Trophoblast cell (in vitro differentiated cells and primary cell): Measurements from ENCODE around the gene ZFAND3.

ENCODE experiments used
- DNase-seq, 2 donors: peaks; one replicate each; pipeline ENCODE4 v3.0.0-alpha.2; 2016
- H2AFZ ChIP-seq: 2 replicates; pipeline ENCODE4 v1.6.1; 2013; ENCODE audit warnings: low read length, moderate library complexity, mild to moderate bottlenecking; ENCODE audit not compliant: insufficient read depth, poor library complexity
- H2AK5ac ChIP-seq: 2 replicates; pipeline ENCODE4 v1.6.1; 2013; ENCODE audit warnings: mild to moderate bottlenecking, low read length
- H2BK120ac ChIP-seq: 2 replicates; pipeline ENCODE4 v1.6.1; 2013; ENCODE audit warnings: low read length, mild to moderate bottlenecking, moderate library complexity; ENCODE audit not compliant: insufficient read depth, poor library complexity
- H2BK12ac ChIP-seq: 2 replicates; pipeline ENCODE4 v1.6.1; 2013; ENCODE audit warnings: mild to moderate bottlenecking, low read length, moderate library complexity
- H2BK5ac ChIP-seq: 2 replicates; pipeline ENCODE4 v1.6.1; 2013; ENCODE audit warnings: low read length, low read depth, moderate library complexity, mild to moderate bottlenecking; ENCODE audit not compliant: poor library complexity
- H3K14ac ChIP-seq: 2 replicates; pipeline ENCODE4 v1.6.1; 2013; ENCODE audit warnings: mild to moderate bottlenecking, low read length
- H3K18ac ChIP-seq: 2 replicates; pipeline ENCODE4 v1.6.1; 2013; ENCODE audit warnings: mild to moderate bottlenecking, low read length
- H3K23ac ChIP-seq: 2 replicates; pipeline ENCODE4 v1.6.1; 2013; ENCODE audit warnings: low read length
- H3K27ac ChIP-seq: 2 replicates; pipeline ENCODE4 v1.5.1; 2013; ENCODE audit warnings: low read depth, mild to moderate bottlenecking, inconsistent platforms, low read length, moderate library complexity
- H3K27me3 ChIP-seq: 2 replicates; pipeline ENCODE4 v1.6.1; 2013; ENCODE audit warnings: inconsistent platforms, mild to moderate bottlenecking, low read length, moderate library complexity; ENCODE audit not compliant: insufficient read depth
- H3K36me3 ChIP-seq, 2 experiments: 1 replicate in 1 of 2; 2 replicates in 1 of 2; pipeline ENCODE4 v1.6.1; 2013; ENCODE audit warnings: low read length in 2 of 2, mild to moderate bottlenecking in 2 of 2, moderate library complexity in 1 of 2; ENCODE audit not compliant: insufficient read depth in 2 of 2, control insufficient read depth in 1 of 2
- H3K4ac ChIP-seq: 2 replicates; pipeline ENCODE4 v1.6.1; 2013; ENCODE audit warnings: low read depth, mild to moderate bottlenecking, low read length, moderate library complexity
- H3K4me1 ChIP-seq, 2 experiments: 1 replicate in 1 of 2; 2 replicates in 1 of 2; pipeline ENCODE4 v1.6.1; 2013; ENCODE audit warnings: low read length in 2 of 2, mild to moderate bottlenecking in 2 of 2, moderate library complexity in 1 of 2; ENCODE audit not compliant: insufficient read depth in 2 of 2, control insufficient read depth in 1 of 2
- H3K4me2 ChIP-seq: 2 replicates; pipeline ENCODE4 v1.6.1; 2013; ENCODE audit warnings: inconsistent platforms, mild to moderate bottlenecking, low read length, moderate library complexity
- H3K4me3 ChIP-seq: 2 replicates; pipeline ENCODE4 v1.5.1; 2013; ENCODE audit warnings: mild to moderate bottlenecking, low read depth, low read length, inconsistent platforms
- H3K79me1 ChIP-seq: one replicate; pipeline ENCODE4 v1.6.1; 2013; ENCODE audit warnings: low read length
- H3K79me2 ChIP-seq: 2 replicates; pipeline ENCODE4 v1.6.1; 2013; ENCODE audit warnings: low read length, mild to moderate bottlenecking; ENCODE audit not compliant: control insufficient read depth, insufficient read depth, poor library complexity
- H3K9ac ChIP-seq: 2 replicates; pipeline ENCODE4 v1.6.1; 2013; ENCODE audit warnings: mild to moderate bottlenecking, low read length
- H3K9me3 ChIP-seq: 2 replicates; pipeline ENCODE4 v1.6.1; 2013; ENCODE audit warnings: low read depth, mild to moderate bottlenecking, control low read depth, inconsistent platforms, low read length; ENCODE audit not compliant: insufficient read depth
- H4K12ac ChIP-seq: 2 replicates; pipeline ENCODE4 v1.6.1; 2013; ENCODE audit warnings: low read depth, mild to moderate bottlenecking, low read length, moderate library complexity
- H4K8ac ChIP-seq: 2 replicates; pipeline ENCODE4 v1.6.1; 2013; ENCODE audit warnings: low read depth, mild to moderate bottlenecking, low read length, moderate library complexity
- H4K91ac ChIP-seq: one replicate; pipeline ENCODE4 v1.6.1; 2013; ENCODE audit warnings: low read depth, mild to moderate bottlenecking, low read length, moderate library complexity
- WGBS: extraction: QIAGEN DNeasy Blood & Tissue Kit; methylation state at CpG from one replicate; pipeline ENCODE4 v1.1.7; 2013; ENCODE audit warnings: missing lambda C conversion rate; ENCODE audit not compliant: insufficient read length, insufficient coverage; ENCODE audit errors: extremely low coverage; 5-methylcytosine and 5-hydroxymethylcytosine counted together

ZFAND3 gene

GRCh38 chr6:37814374-37814773 lies 5.2 kb upstream of the ZFAND3 start:
- Histone ChIP-seq H3K4me2 (no peak overlapping the region), H4K91ac (no peak overlapping the region), H2AFZ (no peak overlapping the region), H4K12ac (no peak overlapping the region), H3K4me1 (no peaks in the 10 kb centered on the region), H3K18ac (no peak overlapping the region), H2BK12ac (no peak overlapping the region), H3K79me1 (peaks cover 11% of the 10 kb centered on the region), H3K27ac (no peak overlapping the region), H3K79me2 (peaks cover 8% of the 10 kb centered on the region), H3K36me3 (no peaks in the 10 kb centered on the region), H3K4ac (no peak overlapping the region), H3K9me3 (no peaks in the 10 kb centered on the region), H2AK5ac (no peak overlapping the region), H4K8ac (no peak overlapping the region), H3K23ac (no peak overlapping the region), H3K27me3 (no peaks in the 10 kb centered on the region), H3K4me3 (no peak overlapping the region), H3K9ac (no peak overlapping the region), H2BK5ac (no peak overlapping the region), H2BK120ac (no peak overlapping the region), H3K14ac (no peak overlapping the region)
- DNase-seq: no peak
- no CpG with 5 or more reads among the region's 6 CpGs for WGBS

DNA sequence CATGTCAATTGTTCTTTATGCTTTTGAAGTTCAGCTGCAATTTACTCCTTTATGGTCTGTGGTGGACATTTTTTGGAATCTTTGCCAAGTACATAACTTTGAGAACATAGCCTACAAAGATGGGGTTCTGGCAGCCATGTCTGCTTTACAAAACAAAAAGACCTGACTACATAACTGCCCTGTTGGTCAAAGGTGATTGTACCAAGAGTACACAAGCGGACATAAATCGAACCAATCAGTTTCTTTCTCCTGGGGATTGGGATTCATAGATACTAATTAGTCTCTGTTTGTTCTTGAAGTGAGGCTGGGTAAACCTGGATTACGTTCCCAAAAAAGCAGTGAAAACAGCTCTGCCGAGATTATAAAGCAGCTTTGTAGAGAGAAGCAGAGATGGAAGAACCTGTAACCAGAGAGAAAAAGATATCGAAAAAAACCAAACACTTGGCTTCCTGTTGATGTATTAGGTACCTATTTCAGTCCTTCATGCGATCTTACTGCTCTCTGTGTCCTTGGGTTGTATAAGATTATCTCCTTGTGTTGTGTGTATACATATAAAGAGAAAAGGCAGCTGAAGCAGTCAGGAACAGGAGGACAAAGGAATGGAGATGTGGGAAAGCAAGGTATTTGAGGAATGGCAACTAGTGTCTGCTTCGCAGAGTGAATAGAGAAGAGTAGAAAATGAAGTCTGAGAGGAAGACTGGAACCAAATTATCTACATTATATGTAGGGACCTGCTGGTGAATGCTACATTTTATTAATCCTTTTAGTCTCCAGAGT lies 2.7 kb upstream of the ZFAND3 start:
- Histone ChIP-seq H3K18ac (no peak overlapping the region), H3K4me2 (no peak overlapping the region), H3K27ac (no peak overlapping the region), H3K9me3 (no peaks in the 10 kb centered on the region), H4K12ac (no peak overlapping the region), H4K91ac (no peak overlapping the region), H2AK5ac (no peak overlapping the region), H3K9ac (no peak overlapping the region), H2AFZ (no peak overlapping the region), H3K23ac (no peak overlapping the region), H3K4ac (no peak overlapping the region), H3K14ac (no peak overlapping the region), H2BK120ac (no peak overlapping the region), H3K27me3 (no peaks in the 10 kb centered on the region), H3K4me3 (no peak overlapping the region), H3K36me3 (no peaks in the 10 kb centered on the region), H4K8ac (no peak overlapping the region), H2BK12ac (no peak overlapping the region), H3K79me2 (peaks cover 22% of the 10 kb centered on the region), H3K79me1 (peaks cover 17% of the 10 kb centered on the region), H3K4me1 (peaks cover 3 to 4% of the 10 kb centered on the region in 2 experiments), H2BK5ac (no peak overlapping the region)
- no CpG with 5 or more reads among the region's 7 CpGs for WGBS
- peak in 1 of 2 donors; percentile 34 for DNase-seq

GRCh38 chr6:37818536-37819176 lies 871 bp upstream of the ZFAND3 start:
- H3K27ac ChIP-seq: peak overlapping the region; percentile 97
- peak overlapping the region; percentile 90 for H2AK5ac ChIP-seq
- peak overlapping the region; percentile 86 for H4K12ac ChIP-seq
- H2BK120ac ChIP-seq: peak overlapping the region; percentile 98
- peak overlapping the region; percentile 96 for H4K8ac ChIP-seq
- H3K4me1 ChIP-seq: peaks cover 7 to 11% of the 10 kb centered on the region in 2 experiments
- H3K18ac ChIP-seq: peak overlapping the region; percentile 93
- peak overlapping the region; percentile 100 for H3K14ac ChIP-seq
- H2BK12ac ChIP-seq: peak overlapping the region; percentile 73
- peaks cover 32% of the 10 kb centered on the region for H3K79me2 ChIP-seq
- peak overlapping the region; percentile 99 for H2BK5ac ChIP-seq
- H3K9ac ChIP-seq: peak overlapping the region; percentile 85
- H3K23ac ChIP-seq: no peak overlapping the region
- H3K36me3 ChIP-seq: no peaks in the 10 kb centered on the region
- H3K9me3 ChIP-seq: no peaks in the 10 kb centered on the region
- peak overlapping the region; percentile 91 for H3K4me3 ChIP-seq
- H2AFZ ChIP-seq: peak overlapping the region; percentile 96
- H4K91ac ChIP-seq: peak overlapping the region; percentile 98
- no peaks in the 10 kb centered on the region for H3K27me3 ChIP-seq
- DNase-seq: peak; percentile 97
- H3K4me2 ChIP-seq: peak overlapping the region; percentile 68
- H3K79me1 ChIP-seq: peaks cover 17% of the 10 kb centered on the region
- peak overlapping the region; percentile 94 for H3K4ac ChIP-seq
- WGBS: no CpG with 5 or more reads among the region's 27 CpGs

DNA sequence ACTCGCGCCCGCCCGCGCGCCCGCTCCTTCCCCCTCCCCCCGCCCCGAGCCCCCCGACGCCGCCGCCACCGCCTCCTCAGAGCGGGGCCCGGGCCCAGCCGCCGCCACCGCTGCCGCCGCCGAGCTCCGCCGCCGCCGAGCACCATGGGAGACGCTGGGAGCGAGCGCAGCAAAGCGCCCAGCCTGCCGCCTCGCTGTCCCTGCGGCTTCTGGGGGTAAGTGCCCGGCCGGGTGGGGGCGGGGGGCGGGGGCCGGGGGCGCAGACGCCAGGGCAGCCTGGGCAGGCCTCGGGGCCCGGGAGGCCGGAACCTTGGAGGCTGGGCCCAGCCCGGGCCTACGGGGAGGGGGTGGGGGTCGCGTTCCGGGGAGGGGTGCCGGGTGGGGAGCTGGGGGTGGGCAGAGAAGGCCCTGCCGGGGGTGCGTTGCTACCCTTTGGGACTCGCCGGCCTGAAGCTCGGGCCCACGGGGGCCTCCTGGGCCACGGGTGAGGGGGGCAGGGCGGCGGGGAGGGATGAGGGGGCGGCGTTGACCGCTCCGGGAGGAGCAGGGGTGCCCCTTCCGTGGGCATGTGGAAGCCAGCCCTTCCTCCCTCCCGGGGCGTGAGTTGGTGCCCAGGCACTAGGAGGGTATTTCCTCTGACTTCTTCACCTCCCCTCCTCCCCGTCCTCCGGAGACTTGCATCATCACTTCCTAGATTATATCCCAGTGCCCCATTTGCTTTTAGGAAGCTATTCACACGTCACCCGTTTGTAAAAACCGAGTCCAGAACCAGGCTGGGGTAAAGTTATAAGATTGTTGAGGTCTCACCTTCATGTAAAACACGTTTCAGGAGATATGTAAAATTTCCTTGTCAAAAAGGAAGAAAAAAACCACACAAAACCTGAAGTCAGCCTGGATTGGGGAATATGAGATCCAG lies 533 bp downstream of the ZFAND3 start:
- Histone ChIP-seq H2AK5ac (no peak overlapping the region), H2BK120ac (peak overlapping the region; percentile 74), H3K79me1 (peaks cover 17% of the 10 kb centered on the region), H3K23ac (no peak overlapping the region), H3K4me3 (peak overlapping the region; percentile 91), H4K12ac (no peak overlapping the region), H4K8ac (peak overlapping the region; percentile 54), H3K36me3 (no peaks in the 10 kb centered on the region), H2BK12ac (no peak overlapping the region), H3K27me3 (no peaks in the 10 kb centered on the region), H3K79me2 (peaks cover 34% of the 10 kb centered on the region), H3K4me2 (peak overlapping the region; percentile 65), H3K9me3 (no peaks in the 10 kb centered on the region), H4K91ac (peak overlapping the region; percentile 93), H3K4me1 (peaks cover 7 to 11% of the 10 kb centered on the region in 2 experiments), H3K9ac (peak overlapping the region; percentile 81), H3K18ac (peak overlapping the region; percentile 92), H3K4ac (peak overlapping the region; percentile 87), H3K14ac (peak overlapping the region; percentile 95), H2AFZ (peak overlapping the region; percentile 90), H3K27ac (peak overlapping the region; percentile 97), H2BK5ac (peak overlapping the region; percentile 91)
- no CpG with 5 or more reads among the region's 71 CpGs for WGBS
- peak; percentile 64 to 72 for DNase-seq
